GM12874 (cell line): ENCODE data around the gene CACNA2D1.

Experiments used
- TF ChIP-seq, protein P1 (sequence below): IDR thresholded peaks from 2 replicates; pipeline ENCODE4 v1.5.1; 2011; ENCODE audit warnings: low read depth, mild to moderate bottlenecking, control low read depth, low read length, moderate library complexity; ENCODE audit not compliant: insufficient read depth

CACNA2D1 gene

GRCh38 chr7:82209179-82209747 is 234.3 kb downstream of the CACNA2D1 start:
- TF ChIP-seq, protein P1, sequence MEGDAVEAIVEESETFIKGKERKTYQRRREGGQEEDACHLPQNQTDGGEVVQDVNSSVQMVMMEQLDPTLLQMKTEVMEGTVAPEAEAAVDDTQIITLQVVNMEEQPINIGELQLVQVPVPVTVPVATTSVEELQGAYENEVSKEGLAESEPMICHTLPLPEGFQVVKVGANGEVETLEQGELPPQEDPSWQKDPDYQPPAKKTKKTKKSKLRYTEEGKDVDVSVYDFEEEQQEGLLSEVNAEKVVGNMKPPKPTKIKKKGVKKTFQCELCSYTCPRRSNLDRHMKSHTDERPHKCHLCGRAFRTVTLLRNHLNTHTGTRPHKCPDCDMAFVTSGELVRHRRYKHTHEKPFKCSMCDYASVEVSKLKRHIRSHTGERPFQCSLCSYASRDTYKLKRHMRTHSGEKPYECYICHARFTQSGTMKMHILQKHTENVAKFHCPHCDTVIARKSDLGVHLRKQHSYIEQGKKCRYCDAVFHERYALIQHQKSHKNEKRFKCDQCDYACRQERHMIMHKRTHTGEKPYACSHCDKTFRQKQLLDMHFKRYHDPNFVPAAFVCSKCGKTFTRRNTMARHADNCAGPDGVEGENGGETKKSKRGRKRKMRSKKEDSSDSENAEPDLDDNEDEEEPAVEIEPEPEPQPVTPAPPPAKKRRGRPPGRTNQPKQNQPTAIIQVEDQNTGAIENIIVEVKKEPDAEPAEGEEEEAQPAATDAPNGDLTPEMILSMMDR, result no peak

DNA sequence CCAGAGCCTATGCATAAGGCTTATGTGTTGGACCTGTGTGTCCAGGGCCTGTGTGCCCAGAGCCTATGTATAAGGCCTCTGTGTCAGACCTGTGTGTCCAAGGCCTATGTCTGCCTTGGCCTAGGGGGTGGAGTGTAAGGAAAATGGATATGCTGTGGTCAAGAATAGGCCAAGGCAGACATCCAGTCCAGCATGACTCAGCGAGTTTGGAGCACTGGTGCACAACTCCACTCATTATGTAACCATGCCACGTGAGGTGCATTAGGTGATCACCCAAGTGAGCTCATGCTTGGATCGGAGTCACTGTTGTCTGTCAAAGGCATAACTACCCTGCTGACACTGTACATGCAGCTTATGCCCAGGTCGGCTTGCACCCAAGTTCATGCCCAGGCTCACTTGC is 238.9 kb downstream of the CACNA2D1 start:
- TF ChIP-seq, protein P1, result no peak

DNA sequence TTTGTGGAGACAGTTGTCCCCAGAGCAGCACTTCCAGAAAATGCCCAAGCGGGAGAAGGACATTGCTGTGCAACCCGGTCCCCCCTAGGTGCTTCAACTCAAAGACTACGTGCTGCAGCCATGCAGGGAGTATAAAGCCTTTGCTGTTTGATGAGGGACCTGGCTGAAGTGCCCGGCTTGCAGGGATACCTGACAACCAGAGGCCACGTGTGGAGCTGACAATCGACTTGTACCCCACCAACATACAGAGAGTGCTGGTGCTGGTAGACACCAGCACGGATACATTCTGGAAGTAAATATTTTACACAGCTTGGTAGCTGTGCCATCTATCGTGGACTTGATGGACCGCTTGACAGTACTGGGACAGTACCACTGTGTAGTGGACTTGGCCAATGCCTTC is 240.6 kb downstream of the CACNA2D1 start:
- TF ChIP-seq, protein P1, result no peak

- TF ChIP-seq, protein P1, result no peak
These were observed 241.5 kb downstream of the CACNA2D1 start for GRCh38 chr7:82202107-82202506.

GRCh38 chr7:82200601-82201000 is 243.0 kb downstream of the CACNA2D1 start:
- TF ChIP-seq, protein P1, result no peak

DNA sequence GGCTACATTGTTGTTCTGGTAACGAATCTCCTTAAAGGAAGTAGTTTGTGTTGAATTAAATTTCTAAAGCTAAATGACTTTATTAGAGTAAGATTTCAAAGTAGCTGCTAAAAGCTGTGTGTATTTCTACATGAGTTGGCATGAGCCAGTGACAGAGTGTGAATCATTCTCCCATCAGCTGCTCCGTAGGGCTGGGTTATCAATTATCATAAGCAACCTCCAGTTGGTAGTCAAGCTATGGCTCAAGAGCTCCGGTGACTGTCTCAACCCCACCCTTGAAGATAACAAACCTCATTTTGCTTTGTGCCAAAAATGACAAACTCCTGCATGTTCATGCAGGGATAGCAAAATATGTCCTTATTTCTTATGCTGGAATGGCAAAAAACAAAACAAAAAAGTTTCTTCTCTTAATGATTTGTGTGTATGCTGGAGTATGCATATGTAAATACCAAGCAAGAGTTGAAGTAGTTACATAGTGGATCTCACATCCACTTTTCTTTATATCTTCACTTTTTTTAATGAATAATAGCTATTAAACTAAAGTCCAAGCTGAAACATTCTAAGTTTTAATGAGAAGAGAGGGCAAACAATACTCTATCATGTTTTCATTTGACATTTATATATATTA is 249.4 kb downstream of the CACNA2D1 start:
- TF ChIP-seq, protein P1, result no peak

GRCh38 chr7:82188636-82189035 is 254.9 kb downstream of the CACNA2D1 start:
- TF ChIP-seq, protein P1, result no peak
